ENCODE data around the gene TSKS. TPM values are rescaled to one million over a fixed set of nuclear protein-coding genes. Genes with fewer than 3 reads are reported as not detected.

TSKS gene
- total and polyA plus RNA-seq, 3 donors from 2014 or later = 65.3 to 137 (median 101) TPM

DNA sequence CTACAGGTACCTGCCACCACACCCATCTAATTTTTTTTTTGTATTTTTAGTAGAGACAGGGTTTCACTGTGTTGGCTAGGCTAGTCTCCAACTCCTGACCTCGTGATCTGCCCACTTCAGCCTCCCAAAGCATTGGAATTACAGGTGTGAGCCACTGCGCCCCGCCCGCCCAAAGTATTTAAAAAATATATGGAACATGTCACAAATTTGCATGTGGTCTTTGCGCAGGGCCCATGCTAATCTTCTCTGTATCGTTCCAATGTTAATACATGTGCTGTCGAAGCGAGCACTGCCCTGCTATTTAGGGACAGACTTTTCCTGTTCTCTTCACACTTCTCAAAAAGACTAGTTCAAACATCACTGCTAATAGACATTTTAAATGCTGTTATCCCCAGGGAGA is 1.2 kb upstream of the TSKS start:
- H3K27me3 ChIP-seq = no peaks in the 10 kb centered on the region
- no peak overlapping the region for H3K4me3 ChIP-seq
- peaks cover 38% of the 10 kb centered on the region for H3K4me1 ChIP-seq
- TF ChIP-seq, protein P1, sequence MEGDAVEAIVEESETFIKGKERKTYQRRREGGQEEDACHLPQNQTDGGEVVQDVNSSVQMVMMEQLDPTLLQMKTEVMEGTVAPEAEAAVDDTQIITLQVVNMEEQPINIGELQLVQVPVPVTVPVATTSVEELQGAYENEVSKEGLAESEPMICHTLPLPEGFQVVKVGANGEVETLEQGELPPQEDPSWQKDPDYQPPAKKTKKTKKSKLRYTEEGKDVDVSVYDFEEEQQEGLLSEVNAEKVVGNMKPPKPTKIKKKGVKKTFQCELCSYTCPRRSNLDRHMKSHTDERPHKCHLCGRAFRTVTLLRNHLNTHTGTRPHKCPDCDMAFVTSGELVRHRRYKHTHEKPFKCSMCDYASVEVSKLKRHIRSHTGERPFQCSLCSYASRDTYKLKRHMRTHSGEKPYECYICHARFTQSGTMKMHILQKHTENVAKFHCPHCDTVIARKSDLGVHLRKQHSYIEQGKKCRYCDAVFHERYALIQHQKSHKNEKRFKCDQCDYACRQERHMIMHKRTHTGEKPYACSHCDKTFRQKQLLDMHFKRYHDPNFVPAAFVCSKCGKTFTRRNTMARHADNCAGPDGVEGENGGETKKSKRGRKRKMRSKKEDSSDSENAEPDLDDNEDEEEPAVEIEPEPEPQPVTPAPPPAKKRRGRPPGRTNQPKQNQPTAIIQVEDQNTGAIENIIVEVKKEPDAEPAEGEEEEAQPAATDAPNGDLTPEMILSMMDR (IDR thresholded peaks at IDR 0.05) = no peak
- no peak for TF ChIP-seq POLR2A (IDR thresholded peaks at IDR 0.05)
- H3K27ac ChIP-seq = peak overlapping the region in 1 of 2 donors; percentile 36
- 88 to 89% methylated on average over 8 of the region's 8 CpGs for WGBS, 2 donors
- H3K9me3 ChIP-seq = no peaks in the 10 kb centered on the region
- no peak for DNase-seq
- H3K36me3 ChIP-seq (ENCODE audit: low read depth, missing control alignments) = no peaks in the 10 kb centered on the region
- intact Hi-C loops (cut with DNase I; ENCODE audit: low total_unique reads) = no loop called here

DNA sequence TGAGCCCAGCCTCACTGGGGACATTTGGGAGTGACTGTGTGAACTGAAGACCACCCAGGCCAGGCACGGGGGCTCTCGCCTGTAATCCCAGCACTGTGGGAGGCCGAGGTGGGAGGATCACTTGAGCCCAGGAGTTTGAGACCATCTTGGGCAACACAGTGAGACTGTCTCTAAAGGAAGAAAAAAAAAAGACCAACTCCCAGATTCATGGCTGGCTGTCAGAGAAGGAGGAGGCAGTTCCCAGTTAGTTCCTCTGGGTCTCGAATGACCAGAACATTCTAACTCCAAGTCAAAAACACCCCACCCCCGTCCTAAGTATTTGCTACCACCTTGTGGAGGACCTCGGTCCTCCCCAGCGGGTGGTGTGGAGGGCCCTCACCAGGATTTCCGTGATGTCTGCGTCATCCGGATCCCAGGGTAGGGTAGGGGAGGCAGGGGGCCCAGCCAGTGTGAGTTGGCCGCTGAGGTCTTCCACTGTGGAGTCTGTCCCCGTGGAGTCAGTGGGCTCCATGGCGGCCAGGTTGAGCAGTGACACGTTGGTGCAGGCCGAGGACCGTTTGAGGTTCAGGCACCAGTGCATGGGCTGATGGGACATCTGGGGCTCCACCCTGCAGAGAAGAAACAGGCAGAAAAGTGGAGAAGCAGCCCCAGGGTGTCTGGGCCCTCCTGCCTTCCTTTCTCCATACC is 1.3 kb downstream of the TSKS start:
- peak overlapping the region; percentile 78 to 83 for H3K27ac ChIP-seq
- H3K27me3 ChIP-seq = no peaks in the 10 kb centered on the region
- intact Hi-C loops (cut with DNase I; ENCODE audit: low total_unique reads) = no loop called here
- H3K9me3 ChIP-seq = no peaks in the 10 kb centered on the region
- DNase-seq = peak; percentile 54
- peaks cover 36% of the 10 kb centered on the region for H3K4me1 ChIP-seq
- H3K36me3 ChIP-seq (ENCODE audit: low read depth, missing control alignments) = no peaks in the 10 kb centered on the region
- WGBS, 2 donors = 47 to 56% methylated on average over 16 of the region's 16 CpGs
- TF ChIP-seq POLR2A (IDR thresholded peaks at IDR 0.05) = no peak
- TF ChIP-seq, protein P1 (IDR thresholded peaks at IDR 0.05) = peak in 1 of 3 experiments; percentile 31
- no peak overlapping the region for H3K4me3 ChIP-seq

DNA sequence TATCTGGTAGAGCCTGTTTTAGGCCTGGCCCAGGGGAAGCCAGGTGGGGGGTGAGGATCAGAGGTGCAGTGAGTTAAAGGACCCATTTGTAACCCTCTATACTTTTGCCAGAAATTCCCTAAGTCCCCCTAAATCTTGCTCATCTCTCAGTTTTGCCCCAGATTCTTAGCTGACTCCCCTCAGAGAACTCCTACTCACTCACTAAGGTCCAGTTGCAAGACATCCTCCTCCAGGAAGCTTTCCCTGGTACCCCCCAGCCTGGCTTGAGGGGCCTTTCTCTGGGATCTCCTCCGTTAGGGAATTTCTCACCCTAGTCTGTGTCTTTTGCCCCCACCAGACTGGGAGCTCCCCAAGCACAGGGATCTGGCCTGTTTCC is 1.9 kb downstream of the TSKS start:
- Histone ChIP-seq H3K36me3 (ENCODE audit: low read depth, missing control alignments) (no peaks in the 10 kb centered on the region), H3K4me3 (no peak overlapping the region), H3K4me1 (peaks cover 36% of the 10 kb centered on the region), H3K27ac (peak overlapping the region; percentile 78 to 83), H3K27me3 (no peaks in the 10 kb centered on the region), H3K9me3 (no peaks in the 10 kb centered on the region)
- no peak for DNase-seq
- no peak for TF ChIP-seq POLR2A (IDR thresholded peaks at IDR 0.05)
- TF ChIP-seq, protein P1 (IDR thresholded peaks at IDR 0.05) = no peak
- intact Hi-C loops (cut with DNase I; ENCODE audit: low total_unique reads) = no loop called here
- 71% methylated on average over 1 of the region's 1 CpG for WGBS, 2 donors

DNA sequence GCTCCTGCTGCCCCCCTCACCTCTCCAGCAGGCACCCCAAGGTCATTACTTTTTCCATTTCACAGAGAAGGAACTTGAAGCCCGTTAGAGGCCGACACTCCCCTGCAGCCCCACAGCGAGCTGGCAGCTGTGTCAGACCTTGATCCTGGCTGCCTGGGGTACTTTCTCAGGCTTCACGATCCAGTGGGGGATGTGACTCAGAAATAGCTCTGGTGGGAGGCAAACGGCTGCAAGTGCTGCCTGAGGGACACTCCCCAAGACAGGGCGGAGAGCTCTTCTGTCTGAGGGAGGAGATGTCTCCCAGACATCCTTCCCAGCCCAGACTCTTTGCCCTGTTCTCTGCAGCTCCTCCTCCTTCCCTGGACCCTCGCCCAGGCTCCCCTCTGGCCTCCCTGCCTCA is 4.8 kb downstream of the TSKS start:
- Histone ChIP-seq H3K9me3 (no peaks in the 10 kb centered on the region), H3K4me1 (peaks cover 26% of the 10 kb centered on the region), H3K27me3 (no peaks in the 10 kb centered on the region), H3K4me3 (no peak overlapping the region), H3K36me3 (ENCODE audit: low read depth, missing control alignments) (no peaks in the 10 kb centered on the region), H3K27ac (peak overlapping the region; percentile 47 to 60)
- TF ChIP-seq POLR2A (IDR thresholded peaks at IDR 0.05) = no peak
- 27 to 39% methylated on average over 7 of the region's 7 CpGs for WGBS, 2 donors
- peak; percentile 83 for DNase-seq
- intact Hi-C loops (cut with DNase I; ENCODE audit: low total_unique reads) = no loop called here

DNA sequence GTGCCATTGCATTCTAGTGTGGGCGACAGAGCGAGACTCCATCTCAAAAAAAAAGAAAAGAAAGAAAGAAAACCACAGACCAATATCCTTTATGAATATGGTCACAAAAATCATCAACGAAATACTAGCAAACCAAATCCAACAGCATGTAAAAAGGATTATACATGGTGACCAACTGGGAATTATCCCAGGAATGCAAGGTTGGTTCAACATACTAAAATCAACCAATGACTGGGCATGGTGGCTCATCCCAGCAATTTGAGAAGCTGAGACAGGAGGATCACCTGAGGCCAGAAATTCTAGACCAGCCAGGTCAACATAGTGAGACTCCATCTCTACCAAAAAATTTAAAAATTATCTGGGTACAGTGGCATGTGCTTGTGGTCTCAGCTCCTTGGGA is 7.2 kb downstream of the TSKS start:
- no peak overlapping the region for H3K4me3 ChIP-seq
- H3K4me1 ChIP-seq = peaks cover 20% of the 10 kb centered on the region
- TF ChIP-seq, protein P1 (IDR thresholded peaks at IDR 0.05) = no peak
- TF ChIP-seq POLR2A (IDR thresholded peaks at IDR 0.05) = no peak
- H3K36me3 ChIP-seq (ENCODE audit: low read depth, missing control alignments) = no peaks in the 10 kb centered on the region
- no peak for DNase-seq
- WGBS, 2 donors = 94 to 96% methylated on average over 3 of the region's 3 CpGs
- no peaks in the 10 kb centered on the region for H3K9me3 ChIP-seq
- H3K27me3 ChIP-seq = no peaks in the 10 kb centered on the region
- H3K27ac ChIP-seq = no peak overlapping the region
- intact Hi-C loops (cut with DNase I; ENCODE audit: low total_unique reads) = no loop called here

Measured in testis (tissue), 3 donors.